ENCODE data around the gene GPR176.

Gene GPR176

GRCh38 chr15:39828374-39828931, 91.6 kb downstream of the GPR176 start:
- Histone ChIP-seq H2BK120ac (ENCODE audit: low read depth, low read length) (no peak overlapping the region), H2BK5ac (ENCODE audit: low read depth, low read length, poor library complexity, severe bottlenecking) (no peak overlapping the region), H2AFZ (ENCODE audit: low read depth, low read length) (no peak overlapping the region), H3K27ac (ENCODE audit: low read length, poor library complexity, severe bottlenecking) (peak overlapping the region; percentile 2), H3K9me3 (ENCODE audit: control insufficient read depth, low read length) (no peaks in the 10 kb centered on the region), H3K4me1 (ENCODE audit: control insufficient read depth, insufficient read depth, low read depth, low read length) (peaks cover 7% of the 10 kb centered on the region), H2BK15ac (ENCODE audit: low read depth, poor library complexity, severe bottlenecking) (no peak overlapping the region), H4K91ac (ENCODE audit: low read length) (peak overlapping the region; percentile 18), H4K8ac (ENCODE audit: low read length) (no peak overlapping the region), H3K14ac (ENCODE audit: low read length in 2 of 2) (no peak overlapping the region), H2AK5ac (ENCODE audit: low read length, severe bottlenecking) (no peak overlapping the region), H3K9ac (ENCODE audit: low read length) (no peak overlapping the region), H3K4ac (ENCODE audit: low read depth in 1 of 2, low read length in 2 of 2) (no peak overlapping the region), H2BK12ac (ENCODE audit: low read length in 2 of 2) (no peak overlapping the region), H3K23ac (ENCODE audit: low read length in 2 of 2) (no peak overlapping the region), H3K27me3 (ENCODE audit: control insufficient read depth in 1 of 2, insufficient read depth in 1 of 2, low read length in 2 of 2) (no peaks in the 10 kb centered on the region), H3K79me1 (replicated peaks; ENCODE audit: low read length, poor library complexity, severe bottlenecking) (peaks cover 42% of the 10 kb centered on the region), H3K36me3 (ENCODE audit: control insufficient read depth in 1 of 2, insufficient read depth in 2 of 2, low read depth in 1 of 2, low read length in 2 of 2) (peaks cover 0 to 3% of the 10 kb centered on the region in 2 experiments), H3K18ac (ENCODE audit: low read depth in 1 of 2, low read length in 2 of 2) (peak overlapping the region in 1 of 2 experiments; percentile 6), H3K4me2 (ENCODE audit: low read length, poor library complexity, severe bottlenecking) (no peak overlapping the region), H3K4me3 (ENCODE audit: insufficient read depth in 1 of 2, low read depth in 1 of 2, low read length in 2 of 2) (no peak overlapping the region)
- peak; percentile 76 for DNase-seq
- WGBS: 85% methylated on average over 6 of the region's 6 CpGs

- peak overlapping the region in 1 of 2 experiments; percentile 21 for H3K18ac ChIP-seq (ENCODE audit: low read depth in 1 of 2, low read length in 2 of 2)
- no peak overlapping the region for H2BK120ac ChIP-seq (ENCODE audit: low read depth, low read length)
- no peak overlapping the region for H4K8ac ChIP-seq (ENCODE audit: low read length)
- no peak overlapping the region for H3K14ac ChIP-seq (ENCODE audit: low read length in 2 of 2)
- no peak overlapping the region for H3K4me2 ChIP-seq (ENCODE audit: low read length, poor library complexity, severe bottlenecking)
- H2AFZ ChIP-seq (ENCODE audit: low read depth, low read length): no peak overlapping the region
- no peak overlapping the region for H3K9ac ChIP-seq (ENCODE audit: low read length)
- no peak overlapping the region for H3K4me3 ChIP-seq (ENCODE audit: insufficient read depth in 1 of 2, low read depth in 1 of 2, low read length in 2 of 2)
- no peak for DNase-seq
- H4K91ac ChIP-seq (ENCODE audit: low read length): no peak overlapping the region
- no peaks in the 10 kb centered on the region for H3K9me3 ChIP-seq (ENCODE audit: control insufficient read depth, low read length)
- no peak overlapping the region for H2BK12ac ChIP-seq (ENCODE audit: low read length in 2 of 2)
- peaks cover 7% of the 10 kb centered on the region for H3K4me1 ChIP-seq (ENCODE audit: control insufficient read depth, insufficient read depth, low read depth, low read length)
- peaks cover 0 to 3% of the 10 kb centered on the region in 2 experiments for H3K36me3 ChIP-seq (ENCODE audit: control insufficient read depth in 1 of 2, insufficient read depth in 2 of 2, low read depth in 1 of 2, low read length in 2 of 2)
- H3K23ac ChIP-seq (ENCODE audit: low read length in 2 of 2): no peak overlapping the region
- H2BK15ac ChIP-seq (ENCODE audit: low read depth, poor library complexity, severe bottlenecking): no peak overlapping the region
- 97% methylated on average over 2 of the region's 2 CpGs for WGBS
- H3K27me3 ChIP-seq (ENCODE audit: control insufficient read depth in 1 of 2, insufficient read depth in 1 of 2, low read length in 2 of 2): no peaks in the 10 kb centered on the region
- H2AK5ac ChIP-seq (ENCODE audit: low read length, severe bottlenecking): no peak overlapping the region
- H2BK5ac ChIP-seq (ENCODE audit: low read depth, low read length, poor library complexity, severe bottlenecking): no peak overlapping the region
- H3K27ac ChIP-seq (ENCODE audit: low read length, poor library complexity, severe bottlenecking): no peak overlapping the region
- H3K79me1 ChIP-seq (replicated peaks; ENCODE audit: low read length, poor library complexity, severe bottlenecking): peaks cover 44% of the 10 kb centered on the region
- no peak overlapping the region for H3K4ac ChIP-seq (ENCODE audit: low read depth in 1 of 2, low read length in 2 of 2)
Observed at GRCh38 chr15:39826975-39827374, 93.1 kb downstream of the GPR176 start.

GRCh38 chr15:39823634-39824033, 96.4 kb downstream of the GPR176 start:
- H2AFZ ChIP-seq (ENCODE audit: low read depth, low read length): no peak overlapping the region
- no peak for DNase-seq
- no peak overlapping the region for H3K23ac ChIP-seq (ENCODE audit: low read length in 2 of 2)
- no peak overlapping the region for H2BK12ac ChIP-seq (ENCODE audit: low read length in 2 of 2)
- H3K4ac ChIP-seq (ENCODE audit: low read depth in 1 of 2, low read length in 2 of 2): no peak overlapping the region
- H4K8ac ChIP-seq (ENCODE audit: low read length): no peak overlapping the region
- H3K4me2 ChIP-seq (ENCODE audit: low read length, poor library complexity, severe bottlenecking): no peak overlapping the region
- H3K9me3 ChIP-seq (ENCODE audit: control insufficient read depth, low read length): no peaks in the 10 kb centered on the region
- no peak overlapping the region for H3K9ac ChIP-seq (ENCODE audit: low read length)
- no peak overlapping the region for H4K91ac ChIP-seq (ENCODE audit: low read length)
- WGBS: 69% methylated on average over 2 of the region's 2 CpGs
- peaks cover 0 to 3% of the 10 kb centered on the region in 2 experiments for H3K36me3 ChIP-seq (ENCODE audit: control insufficient read depth in 1 of 2, insufficient read depth in 2 of 2, low read depth in 1 of 2, low read length in 2 of 2)
- H2BK5ac ChIP-seq (ENCODE audit: low read depth, low read length, poor library complexity, severe bottlenecking): no peak overlapping the region
- peaks cover 39% of the 10 kb centered on the region for H3K79me1 ChIP-seq (replicated peaks; ENCODE audit: low read length, poor library complexity, severe bottlenecking)
- H3K4me1 ChIP-seq (ENCODE audit: control insufficient read depth, insufficient read depth, low read depth, low read length): peaks cover 4% of the 10 kb centered on the region
- no peak overlapping the region for H2BK120ac ChIP-seq (ENCODE audit: low read depth, low read length)
- H3K27me3 ChIP-seq (ENCODE audit: control insufficient read depth in 1 of 2, insufficient read depth in 1 of 2, low read length in 2 of 2): no peaks in the 10 kb centered on the region
- H3K18ac ChIP-seq (ENCODE audit: low read depth in 1 of 2, low read length in 2 of 2): no peak overlapping the region
- H3K4me3 ChIP-seq (ENCODE audit: insufficient read depth in 1 of 2, low read depth in 1 of 2, low read length in 2 of 2): no peak overlapping the region
- no peak overlapping the region for H3K27ac ChIP-seq (ENCODE audit: low read length, poor library complexity, severe bottlenecking)
- H2BK15ac ChIP-seq (ENCODE audit: low read depth, poor library complexity, severe bottlenecking): no peak overlapping the region
- H2AK5ac ChIP-seq (ENCODE audit: low read length, severe bottlenecking): no peak overlapping the region
- H3K14ac ChIP-seq (ENCODE audit: low read length in 2 of 2): no peak overlapping the region

GRCh38 chr15:39820050-39820602, 99.9 kb downstream of the GPR176 start:
- Histone ChIP-seq H2BK15ac (ENCODE audit: low read depth, poor library complexity, severe bottlenecking) (no peak overlapping the region), H3K14ac (ENCODE audit: low read length in 2 of 2) (no peak overlapping the region), H3K27ac (ENCODE audit: low read length, poor library complexity, severe bottlenecking) (no peak overlapping the region), H3K27me3 (ENCODE audit: control insufficient read depth in 1 of 2, insufficient read depth in 1 of 2, low read length in 2 of 2) (no peaks in the 10 kb centered on the region), H2AFZ (ENCODE audit: low read depth, low read length) (no peak overlapping the region), H3K9me3 (ENCODE audit: control insufficient read depth, low read length) (no peaks in the 10 kb centered on the region), H2AK5ac (ENCODE audit: low read length, severe bottlenecking) (no peak overlapping the region), H2BK12ac (ENCODE audit: low read length in 2 of 2) (no peak overlapping the region), H3K79me1 (replicated peaks; ENCODE audit: low read length, poor library complexity, severe bottlenecking) (peaks cover 31% of the 10 kb centered on the region), H3K4me1 (ENCODE audit: control insufficient read depth, insufficient read depth, low read depth, low read length) (peaks cover under 1% of the 10 kb centered on the region), H3K4me2 (ENCODE audit: low read length, poor library complexity, severe bottlenecking) (no peak overlapping the region), H2BK5ac (ENCODE audit: low read depth, low read length, poor library complexity, severe bottlenecking) (no peak overlapping the region), H3K36me3 (ENCODE audit: control insufficient read depth in 1 of 2, insufficient read depth in 2 of 2, low read depth in 1 of 2, low read length in 2 of 2) (peaks cover 0 to 3% of the 10 kb centered on the region in 2 experiments), H3K23ac (ENCODE audit: low read length in 2 of 2) (no peak overlapping the region), H3K18ac (ENCODE audit: low read depth in 1 of 2, low read length in 2 of 2) (no peak overlapping the region), H3K4me3 (ENCODE audit: insufficient read depth in 1 of 2, low read depth in 1 of 2, low read length in 2 of 2) (no peak overlapping the region), H3K4ac (ENCODE audit: low read depth in 1 of 2, low read length in 2 of 2) (no peak overlapping the region), H2BK120ac (ENCODE audit: low read depth, low read length) (no peak overlapping the region), H4K91ac (ENCODE audit: low read length) (no peak overlapping the region), H4K8ac (ENCODE audit: low read length) (no peak overlapping the region), H3K9ac (ENCODE audit: low read length) (no peak overlapping the region)
- peak; percentile 11 for DNase-seq
- WGBS: 27% methylated on average over 3 of the region's 3 CpGs

All from mesenchymal stem cell (in vitro differentiated cells and primary cell).